A673 (cell line): ENCODE measurements around the gene PSMG3. TPM values are rescaled to one million over a fixed set of nuclear protein-coding genes. Genes with fewer than 3 reads are reported as not detected.

ENCODE experiments used
- BruUV-seq: library from RNA; stranded (reverse); fragments of 400-500 nt; replicated peaks from 2 replicates; lab custom pipeline; 2021; lab: Mats Ljungman, UMichigan
- CTCF ChIA-PET: fragments of 300-600 bp; sonication (Branson Sonifier 250); formaldehyde crosslinking; loops from one replicate; lab custom pipeline; 2022; ENCODE audit warnings: antibody characterized with exemption; lab: Charles Lee
- POLR2A ChIA-PET: fragments of 300-600 bp; sonication (Branson Sonifier 250); formaldehyde crosslinking; loops from one replicate; lab custom pipeline; 2022; ENCODE audit warnings: antibody characterized with exemption; ENCODE audit not compliant: low non-redundant PET; lab: Charles Lee
- DNase-seq: peaks from one replicate; pipeline ENCODE4 v3.0.0-alpha.2; 2015; ENCODE audit warnings: low spot score
- H3K27ac ChIP-seq: fragments of 200-600 bp; sonication (generic); 2 replicates; pipeline ENCODE4 v1.5.1; 2016; ENCODE audit warnings: mixed run types, low read depth, mild to moderate bottlenecking, mixed read lengths, antibody characterized with exemption, low read length; ENCODE audit not compliant: poor library complexity, severe bottlenecking
- H3K27me3 ChIP-seq: fragments of 200-600 bp; sonication (generic); replicated peaks from 2 replicates; pipeline ENCODE4 v1.6.1; 2017; ENCODE audit warnings: mixed run types, low read depth, mild to moderate bottlenecking, mixed read lengths, antibody characterized with exemption, low read length; ENCODE audit not compliant: insufficient read depth, poor library complexity
- H3K36me3 ChIP-seq: fragments of 200-600 bp; sonication (generic); 2 replicates; pipeline ENCODE4 v1.6.1; 2016; ENCODE audit warnings: mixed run types, mild to moderate bottlenecking, mixed read lengths, antibody characterized with exemption, low read length; ENCODE audit not compliant: insufficient read depth, poor library complexity, severe bottlenecking
- H3K4me1 ChIP-seq: fragments of 200-600 bp; sonication (generic); 2 replicates; pipeline ENCODE4 v1.6.1; 2017; ENCODE audit warnings: mixed run types, mild to moderate bottlenecking, mixed read lengths, antibody characterized with exemption, low read length; ENCODE audit not compliant: insufficient read depth, poor library complexity, severe bottlenecking
- H3K4me3 ChIP-seq: fragments of 200-600 bp; sonication (generic); 2 replicates; pipeline ENCODE4 v1.5.1; 2016; ENCODE audit warnings: low read depth, mixed run types, mild to moderate bottlenecking, mixed read lengths, low read length; ENCODE audit not compliant: poor library complexity, severe bottlenecking
- H3K9me3 ChIP-seq: fragments of 200-600 bp; sonication (generic); 2 replicates; pipeline ENCODE4 v1.6.1; 2016; ENCODE audit warnings: mixed run types, low read depth, mild to moderate bottlenecking, mixed read lengths, antibody characterized with exemption, low read length; ENCODE audit not compliant: poor library complexity, severe bottlenecking
- CTCF ChIP-seq: fragments of 300-800, 200-600 bp; sonication (generic); conservative IDR thresholded peaks from 2 replicates; pipeline ENCODE4 v1.5.1; 2017; ENCODE audit warnings: low read depth, mild to moderate bottlenecking, antibody characterized with exemption, low read length, moderate library complexity, mixed read lengths
- EZH2 ChIP-seq: fragments of 200-600 bp; sonication (generic); IDR thresholded peaks from 2 replicates; pipeline ENCODE4 v1.6.1; 2017; ENCODE audit warnings: borderline replicate concordance, low read depth, mild to moderate bottlenecking, mixed read lengths, antibody characterized with exemption, low read length; ENCODE audit not compliant: poor library complexity, severe bottlenecking
- intact Hi-C: fragments of 100-400 bp; cut with micrococcal nuclease; formaldehyde crosslinking; loops from one replicate; pipeline ENCODE4 v1.10.0; 2022; ENCODE audit not compliant: unreplicated experiment
- total RNA-seq: library from RNA; stranded (reverse); gene quantifications from 2 replicates; pipeline ENCODE4 v1.2.3, GENCODE V29; 2021

PSMG3 gene
- total RNA-seq, 1 experiment from 2014 or later = 54.9 TPM

- CTCF ChIA-PET = no interaction called here
- no peak for DNase-seq
- TF ChIP-seq EZH2 (no peak), CTCF (no peak)
- intact Hi-C loops = no loop called here
- Histone ChIP-seq H3K36me3 (peaks cover 5% of the 10 kb centered on the region), H3K9me3 (no peaks in the 10 kb centered on the region), H3K4me1 (peaks cover 26% of the 10 kb centered on the region), H3K4me3 (no peak overlapping the region), H3K27ac (no peak overlapping the region), H3K27me3 (no peaks in the 10 kb centered on the region)
- POLR2A ChIA-PET = no interaction called here
- BruUV-seq = no TSS peak
Observed at GRCh38 chr7:1563981-1564602, 5.7 kb downstream of the PSMG3 start.

- peaks cover 12% of the 10 kb centered on the region for H3K4me1 ChIP-seq
- no peaks in the 10 kb centered on the region for H3K9me3 ChIP-seq
- H3K4me3 ChIP-seq = no peak overlapping the region
- ChIA-PET POLR2A (no interaction called here), CTCF (no interaction called here)
- intact Hi-C loops = no loop called here
- TF ChIP-seq EZH2 (no peak), CTCF (no peak)
- no peak overlapping the region for H3K27ac ChIP-seq
- BruUV-seq = no TSS peak
- no peak for DNase-seq
- no peaks in the 10 kb centered on the region for H3K27me3 ChIP-seq
- H3K36me3 ChIP-seq = peaks cover 5% of the 10 kb centered on the region
Observed at GRCh38 chr7:1562597-1563051, 7.2 kb downstream of the PSMG3 start.

DNA sequence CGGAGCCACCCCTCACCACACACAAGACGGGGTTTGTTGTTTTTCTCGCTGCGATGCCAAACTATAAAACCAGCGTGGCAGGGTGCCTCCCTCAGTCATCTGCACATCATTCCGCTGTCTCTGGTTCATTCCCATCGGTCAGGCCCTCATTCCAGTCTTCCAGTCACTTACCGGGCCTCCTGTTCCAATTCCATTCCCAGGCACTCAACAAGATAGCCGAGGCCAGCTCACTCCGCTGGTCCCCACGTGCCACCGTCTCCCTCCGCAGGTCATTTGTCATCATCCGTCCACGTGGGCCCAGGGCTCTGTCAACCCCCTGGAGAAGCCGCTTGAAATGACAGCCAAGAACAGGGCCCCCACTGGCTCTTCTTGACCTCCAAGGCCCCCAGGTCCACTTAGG, 7.7 kb downstream of the PSMG3 start:
- Histone ChIP-seq H3K27me3 (no peaks in the 10 kb centered on the region), H3K4me3 (no peak overlapping the region), H3K36me3 (peaks cover 5% of the 10 kb centered on the region), H3K4me1 (peaks cover 7% of the 10 kb centered on the region), H3K9me3 (no peaks in the 10 kb centered on the region), H3K27ac (no peak overlapping the region)
- no peak for TF ChIP-seq CTCF
- TF ChIP-seq EZH2 = no peak
- no peak for DNase-seq
- no TSS peak for BruUV-seq
- POLR2A ChIA-PET = no interaction called here
- CTCF ChIA-PET = no interaction called here
- intact Hi-C loops = no loop called here
